K562 (cell line): Measurements from ENCODE around the gene TALDO1. TPM values are rescaled to one million over a fixed set of nuclear protein-coding genes. Genes with fewer than 3 reads are reported as not detected.

Source experiments
- CLOCK ChIP-seq: fragments of 250-450 bp; sonication (Bioruptor Pico); IDR thresholded peaks from 2 replicates; pipeline ENCODE4 v1.4.0; 2020; ENCODE audit warnings: mild to moderate bottlenecking, moderate library complexity, borderline replicate concordance
- DEAF1 ChIP-seq: fragments of 450-650 bp; formaldehyde crosslinking; IDR thresholded peaks from 2 replicates; pipeline ENCODE4 v1.4.0; 2020; ENCODE audit warnings: mild to moderate bottlenecking, moderate library complexity
- FOXP1 ChIP-seq: sonication (generic); formaldehyde crosslinking; IDR thresholded peaks from 2 replicates; pipeline ENCODE4 v1.8.0; 2022; ENCODE audit warnings: mild to moderate bottlenecking, missing genetic modification reagents
- RBM15 ChIP-seq: fragments of 200-400 bp; formaldehyde crosslinking; IDR thresholded peaks from 2 replicates; pipeline ENCODE4 v1.6.1; 2018; ENCODE audit warnings: mild to moderate bottlenecking, low read length, moderate library complexity; ENCODE audit not compliant: insufficient read depth
- RBM22 ChIP-seq: fragments of 200-400 bp; formaldehyde crosslinking; IDR thresholded peaks from 2 replicates; pipeline ENCODE4 v1.6.1; 2018; ENCODE audit warnings: low read length, low read depth; ENCODE audit not compliant: poor library complexity, severe bottlenecking
- TAL1 ChIP-seq: fragments of 450-650 bp; IDR thresholded peaks from 2 replicates; pipeline ENCODE4 v1.6.1; 2016; ENCODE audit warnings: mild to moderate bottlenecking
- THRAP3 ChIP-seq: fragments of 450-650 bp; IDR thresholded peaks from 2 replicates; pipeline ENCODE4 v1.6.1; 2016; ENCODE audit warnings: mild to moderate bottlenecking, inconsistent platforms, borderline replicate concordance
- ZNF717 ChIP-seq: fragments of 250-450 bp; sonication (Bioruptor Pico); IDR thresholded peaks from 2 replicates; pipeline ENCODE4 v1.5.0; 2021
- ZNF75A ChIP-seq: fragments of 450-650 bp; formaldehyde crosslinking; IDR thresholded peaks from 2 replicates; pipeline ENCODE4 v1.4.0; 2020; ENCODE audit warnings: mild to moderate bottlenecking
- polyA plus RNA-seq, 8 experiments: library from polyadenylated mRNA; depleted of rRNA in 4 of 8; stranded (reverse) in 5 of 8; unstranded in 3 of 8; fragments of >200 nt; fragmentation: Nextera tagmentation in 2 of 8; fragmentation: Illumina TruSeq in 1 of 8; extraction: Ambion mirVana in 2 of 8; extraction: Trizol in 1 of 8; gene quantifications; 2 replicates each; pipeline versions ENCODE4 v1.2.1 to v1.2.3, GENCODE V29; 2011 to 2014; ENCODE audit warnings: inconsistent platforms in 1 of 8, missing spikeins in 1 of 8
- total RNA-seq, 7 experiments: library from RNA; depleted of rRNA in 6 of 7; stranded (reverse); fragments of >200 nt in 6 of 7; fragmentation: Illumina TruSeq in 2 of 7; extraction: Trizol in 2 of 7; gene quantifications; 2 replicates each; pipeline versions ENCODE4 v1.2.1 to v1.2.3, GENCODE V29; 2011 to 2021; ENCODE audit warnings: low replicate concordance in 1 of 7
- TF ChIP-seq, protein P1 (sequence below): sonication (generic); formaldehyde crosslinking; IDR thresholded peaks from 2 replicates; pipeline ENCODE4 v1.8.0; 2022; ENCODE audit warnings: mild to moderate bottlenecking, missing genetic modification reagents
- TF ChIP-seq, protein P2 (sequence below): conservative IDR thresholded peaks from 2 replicates; pipeline ENCODE4 v1.6.1; 2011; ENCODE audit warnings: low read depth, mild to moderate bottlenecking, low read length; ENCODE audit not compliant: control insufficient read depth
- TF ChIP-seq, protein P3 (sequence below): sonication (generic); IDR thresholded peaks from 2 replicates; pipeline ENCODE4 v1.6.1; 2016

Gene TALDO1
- total and polyA plus RNA-seq, 9 of the 15 experiments (the other 6 are each of a cell fraction or from before 2014, with no cell fraction given), result 260 to 541 (median 441) TPM

DNA sequence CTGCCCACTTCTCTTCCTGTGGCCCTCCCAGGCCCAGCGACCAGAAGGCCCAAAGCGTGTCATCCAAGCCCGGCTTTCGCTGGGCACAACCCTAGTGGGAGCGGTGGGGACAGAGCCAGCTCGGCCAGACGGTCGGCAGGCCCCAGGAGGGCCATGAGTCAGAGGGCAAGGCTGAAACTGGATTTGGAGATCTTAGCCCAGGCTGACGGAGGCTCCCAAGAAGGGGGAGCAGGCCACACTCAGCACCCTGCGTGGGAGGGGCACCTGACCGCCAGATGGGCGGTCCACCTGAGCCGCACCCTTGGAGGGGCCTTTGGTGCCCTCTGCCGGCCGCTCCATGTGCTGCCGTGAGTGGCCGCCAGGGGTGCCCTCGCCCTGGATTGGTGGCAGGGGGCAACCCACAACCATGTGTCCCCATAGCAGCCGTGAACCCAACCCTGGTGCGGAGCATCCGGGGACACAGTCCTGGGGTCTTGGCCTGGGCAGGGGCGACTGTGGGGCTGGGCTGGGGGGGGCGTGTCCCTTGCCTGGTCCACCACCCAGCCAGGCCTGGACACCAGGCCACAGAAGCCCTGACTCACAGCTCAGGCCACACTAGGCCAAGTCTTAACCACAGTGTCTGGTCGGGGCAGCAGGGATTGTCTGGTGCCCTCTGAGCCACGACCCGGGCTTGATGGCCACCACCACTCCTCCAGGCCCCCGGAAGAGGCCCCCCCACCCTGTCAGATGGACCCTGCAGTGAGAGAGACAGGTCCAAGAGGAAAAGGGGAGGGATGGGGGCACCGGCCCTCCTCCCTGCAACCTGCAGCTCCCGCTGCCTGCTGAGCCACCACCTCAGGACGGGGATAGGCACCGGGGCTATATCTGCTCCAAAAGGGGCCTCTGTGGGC is 19.2 kb upstream of the TALDO1 start (continued):
- TF ChIP-seq, protein P1, sequence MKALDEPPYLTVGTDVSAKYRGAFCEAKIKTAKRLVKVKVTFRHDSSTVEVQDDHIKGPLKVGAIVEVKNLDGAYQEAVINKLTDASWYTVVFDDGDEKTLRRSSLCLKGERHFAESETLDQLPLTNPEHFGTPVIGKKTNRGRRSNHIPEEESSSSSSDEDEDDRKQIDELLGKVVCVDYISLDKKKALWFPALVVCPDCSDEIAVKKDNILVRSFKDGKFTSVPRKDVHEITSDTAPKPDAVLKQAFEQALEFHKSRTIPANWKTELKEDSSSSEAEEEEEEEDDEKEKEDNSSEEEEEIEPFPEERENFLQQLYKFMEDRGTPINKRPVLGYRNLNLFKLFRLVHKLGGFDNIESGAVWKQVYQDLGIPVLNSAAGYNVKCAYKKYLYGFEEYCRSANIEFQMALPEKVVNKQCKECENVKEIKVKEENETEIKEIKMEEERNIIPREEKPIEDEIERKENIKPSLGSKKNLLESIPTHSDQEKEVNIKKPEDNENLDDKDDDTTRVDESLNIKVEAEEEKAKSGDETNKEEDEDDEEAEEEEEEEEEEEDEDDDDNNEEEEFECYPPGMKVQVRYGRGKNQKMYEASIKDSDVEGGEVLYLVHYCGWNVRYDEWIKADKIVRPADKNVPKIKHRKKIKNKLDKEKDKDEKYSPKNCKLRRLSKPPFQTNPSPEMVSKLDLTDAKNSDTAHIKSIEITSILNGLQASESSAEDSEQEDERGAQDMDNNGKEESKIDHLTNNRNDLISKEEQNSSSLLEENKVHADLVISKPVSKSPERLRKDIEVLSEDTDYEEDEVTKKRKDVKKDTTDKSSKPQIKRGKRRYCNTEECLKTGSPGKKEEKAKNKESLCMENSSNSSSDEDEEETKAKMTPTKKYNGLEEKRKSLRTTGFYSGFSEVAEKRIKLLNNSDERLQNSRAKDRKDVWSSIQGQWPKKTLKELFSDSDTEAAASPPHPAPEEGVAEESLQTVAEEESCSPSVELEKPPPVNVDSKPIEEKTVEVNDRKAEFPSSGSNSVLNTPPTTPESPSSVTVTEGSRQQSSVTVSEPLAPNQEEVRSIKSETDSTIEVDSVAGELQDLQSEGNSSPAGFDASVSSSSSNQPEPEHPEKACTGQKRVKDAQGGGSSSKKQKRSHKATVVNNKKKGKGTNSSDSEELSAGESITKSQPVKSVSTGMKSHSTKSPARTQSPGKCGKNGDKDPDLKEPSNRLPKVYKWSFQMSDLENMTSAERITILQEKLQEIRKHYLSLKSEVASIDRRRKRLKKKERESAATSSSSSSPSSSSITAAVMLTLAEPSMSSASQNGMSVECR (CRISPR knock-in tag), result peak; percentile 71
- TF ChIP-seq DEAF1 (CRISPR knock-in tag) (peak; percentile 92), RBM15 (no peak), TAL1 (no peak), CLOCK (CRISPR knock-in tag) (no peak), THRAP3 (no peak), ZNF717 (CRISPR knock-in tag) (no peak), FOXP1 (CRISPR knock-in tag) (peak; percentile 61; the same call in 1 of the 2 replicates), RBM22 (peak; percentile 77), ZNF75A (CRISPR knock-in tag) (no peak)
- TF ChIP-seq, protein P2, sequence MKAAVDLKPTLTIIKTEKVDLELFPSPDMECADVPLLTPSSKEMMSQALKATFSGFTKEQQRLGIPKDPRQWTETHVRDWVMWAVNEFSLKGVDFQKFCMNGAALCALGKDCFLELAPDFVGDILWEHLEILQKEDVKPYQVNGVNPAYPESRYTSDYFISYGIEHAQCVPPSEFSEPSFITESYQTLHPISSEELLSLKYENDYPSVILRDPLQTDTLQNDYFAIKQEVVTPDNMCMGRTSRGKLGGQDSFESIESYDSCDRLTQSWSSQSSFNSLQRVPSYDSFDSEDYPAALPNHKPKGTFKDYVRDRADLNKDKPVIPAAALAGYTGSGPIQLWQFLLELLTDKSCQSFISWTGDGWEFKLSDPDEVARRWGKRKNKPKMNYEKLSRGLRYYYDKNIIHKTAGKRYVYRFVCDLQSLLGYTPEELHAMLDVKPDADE, result peak; percentile 66; the same call in 1 of the 2 replicates
- TF ChIP-seq, protein P3, sequence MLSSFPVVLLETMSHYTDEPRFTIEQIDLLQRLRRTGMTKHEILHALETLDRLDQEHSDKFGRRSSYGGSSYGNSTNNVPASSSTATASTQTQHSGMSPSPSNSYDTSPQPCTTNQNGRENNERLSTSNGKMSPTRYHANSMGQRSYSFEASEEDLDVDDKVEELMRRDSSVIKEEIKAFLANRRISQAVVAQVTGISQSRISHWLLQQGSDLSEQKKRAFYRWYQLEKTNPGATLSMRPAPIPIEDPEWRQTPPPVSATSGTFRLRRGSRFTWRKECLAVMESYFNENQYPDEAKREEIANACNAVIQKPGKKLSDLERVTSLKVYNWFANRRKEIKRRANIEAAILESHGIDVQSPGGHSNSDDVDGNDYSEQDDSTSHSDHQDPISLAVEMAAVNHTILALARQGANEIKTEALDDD, result no peak; the same call in 1 of the 2 replicates
